OCI-LY1 (cell line): ENCODE data around the gene COG4.

ENCODE experiments used
- H2AFZ ChIP-seq: fragments of 200-600 bp; sonication (generic), shearing (Covaris generic); 2 replicates; pipeline ENCODE4 v1.6.0; 2014; ENCODE audit warnings: antibody characterized with exemption, mild to moderate bottlenecking, low read length
- H3F3A ChIP-seq: fragments of 200-600 bp; sonication (generic), shearing (Covaris generic); 2 replicates; pipeline ENCODE4 v1.6.0; 2014; ENCODE audit warnings: mild to moderate bottlenecking, antibody characterized with exemption, low read length, moderate library complexity; ENCODE audit not compliant: insufficient read depth
- H3K27ac ChIP-seq: fragments of 200-600 bp; sonication (generic); 2 replicates; pipeline ENCODE4 v1.5.1; 2014; ENCODE audit warnings: low read length, mixed run types, mild to moderate bottlenecking, low read depth; ENCODE audit not compliant: poor library complexity, severe bottlenecking
- H3K27me3 ChIP-seq: fragments of 200-600 bp; sonication (generic); 2 replicates; pipeline ENCODE4 v1.6.0; 2014; ENCODE audit warnings: antibody characterized with exemption, mild to moderate bottlenecking, low read length, moderate library complexity; ENCODE audit not compliant: insufficient read depth
- H3K36me3 ChIP-seq: fragments of 200-600 bp; sonication (generic); 2 replicates; pipeline ENCODE4 v1.6.1; 2014; ENCODE audit warnings: mild to moderate bottlenecking, antibody characterized with exemption, low read length, moderate library complexity, mixed read lengths; ENCODE audit not compliant: insufficient read depth
- H3K4me1 ChIP-seq: fragments of 200-600 bp; sonication (generic); 2 replicates; pipeline ENCODE4 v1.5.1; 2014; ENCODE audit warnings: mild to moderate bottlenecking, low read length, moderate library complexity; ENCODE audit not compliant: insufficient read depth, severe bottlenecking
- H3K4me2 ChIP-seq: fragments of 200-600 bp; sonication (generic), shearing (Covaris generic); 2 replicates; pipeline ENCODE4 v1.6.1; 2014; ENCODE audit warnings: low read length
- H3K4me3 ChIP-seq: fragments of 200-600 bp; sonication (generic); 2 replicates; pipeline ENCODE4 v1.5.1; 2014; ENCODE audit warnings: low read length, low read depth, mild to moderate bottlenecking, mixed read lengths; ENCODE audit not compliant: poor library complexity, severe bottlenecking
- H3K79me2 ChIP-seq: fragments of 200-600 bp; shearing (Covaris generic); 2 replicates; pipeline ENCODE4 v1.6.1; 2016; ENCODE audit warnings: mixed run types, low read length, mixed read lengths; ENCODE audit not compliant: insufficient read depth
- H3K9ac ChIP-seq: fragments of 200-600 bp; sonication (generic), shearing (Covaris generic); 2 replicates; pipeline ENCODE4 v1.6.1; 2014; ENCODE audit warnings: mild to moderate bottlenecking, low read length, mixed read lengths
- H3K9me2 ChIP-seq: fragments of 200-600 bp; sonication (generic), shearing (Covaris generic); 2 replicates; pipeline ENCODE4 v1.6.1; 2014; ENCODE audit warnings: low read depth, mild to moderate bottlenecking, low read length, mixed read lengths
- H3K9me3 ChIP-seq: fragments of 200-600 bp; shearing (Covaris generic); 2 replicates; pipeline ENCODE4 v1.6.1; 2014; ENCODE audit warnings: low read length, mixed read lengths
- H4K20me1 ChIP-seq: fragments of 200-600 bp; sonication (generic), shearing (Covaris generic); 2 replicates; pipeline ENCODE4 v1.6.0; 2016; ENCODE audit warnings: mild to moderate bottlenecking, low read length; ENCODE audit not compliant: insufficient read depth
- EZH2 ChIP-seq: fragments of 200-600 bp; sonication (generic), shearing (Covaris generic); IDR thresholded peaks from 2 replicates; pipeline ENCODE4 v1.8.0; 2017; ENCODE audit warnings: borderline replicate concordance, mixed run types, mild to moderate bottlenecking, antibody characterized with exemption, low read length, moderate library complexity, mixed read lengths
- TF ChIP-seq, protein P1 (sequence below): fragments of 200-600 bp; sonication (generic), shearing (Covaris generic); IDR thresholded peaks from 2 replicates; pipeline ENCODE4 v1.5.1; 2017; ENCODE audit warnings: mild to moderate bottlenecking, antibody characterized with exemption, low read length, moderate library complexity, mixed read lengths

Gene COG4

DNA sequence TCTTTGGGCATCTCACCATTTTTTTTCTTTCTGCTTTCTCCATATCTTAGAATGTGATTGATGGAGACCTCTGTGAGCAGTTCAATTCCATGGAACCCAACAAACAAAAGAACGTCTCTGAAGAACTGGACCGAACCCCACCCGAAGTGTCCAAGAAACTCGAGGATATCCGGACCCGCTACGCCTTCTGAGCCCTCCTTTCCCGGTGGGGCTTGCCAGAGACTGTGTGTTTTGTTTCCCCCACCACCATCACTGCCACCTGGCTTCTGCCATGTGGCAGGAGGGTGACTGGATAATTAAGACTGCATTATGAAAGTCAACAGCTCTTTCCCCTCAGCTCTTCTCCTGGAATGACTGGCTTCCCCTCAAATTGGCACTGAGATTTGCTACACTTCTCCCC is 48.3 kb upstream of the COG4 start:
- no peaks in the 10 kb centered on the region for H4K20me1 ChIP-seq
- no peaks in the 10 kb centered on the region for H3K9me2 ChIP-seq
- H3K4me3 ChIP-seq, result no peak overlapping the region
- no peak overlapping the region for H3K9ac ChIP-seq
- H3K9me3 ChIP-seq, result no peaks in the 10 kb centered on the region
- H3K4me2 ChIP-seq, result no peak overlapping the region
- peaks cover 23% of the 10 kb centered on the region; the same call in 1 of the 2 replicates for H3F3A ChIP-seq
- peaks cover 90% of the 10 kb centered on the region for H3K36me3 ChIP-seq
- no peaks in the 10 kb centered on the region for H3K4me1 ChIP-seq
- no peaks in the 10 kb centered on the region for H3K79me2 ChIP-seq
- no peaks in the 10 kb centered on the region for H3K27me3 ChIP-seq
- H3K27ac ChIP-seq, result no peak overlapping the region
- TF ChIP-seq, protein P1, sequence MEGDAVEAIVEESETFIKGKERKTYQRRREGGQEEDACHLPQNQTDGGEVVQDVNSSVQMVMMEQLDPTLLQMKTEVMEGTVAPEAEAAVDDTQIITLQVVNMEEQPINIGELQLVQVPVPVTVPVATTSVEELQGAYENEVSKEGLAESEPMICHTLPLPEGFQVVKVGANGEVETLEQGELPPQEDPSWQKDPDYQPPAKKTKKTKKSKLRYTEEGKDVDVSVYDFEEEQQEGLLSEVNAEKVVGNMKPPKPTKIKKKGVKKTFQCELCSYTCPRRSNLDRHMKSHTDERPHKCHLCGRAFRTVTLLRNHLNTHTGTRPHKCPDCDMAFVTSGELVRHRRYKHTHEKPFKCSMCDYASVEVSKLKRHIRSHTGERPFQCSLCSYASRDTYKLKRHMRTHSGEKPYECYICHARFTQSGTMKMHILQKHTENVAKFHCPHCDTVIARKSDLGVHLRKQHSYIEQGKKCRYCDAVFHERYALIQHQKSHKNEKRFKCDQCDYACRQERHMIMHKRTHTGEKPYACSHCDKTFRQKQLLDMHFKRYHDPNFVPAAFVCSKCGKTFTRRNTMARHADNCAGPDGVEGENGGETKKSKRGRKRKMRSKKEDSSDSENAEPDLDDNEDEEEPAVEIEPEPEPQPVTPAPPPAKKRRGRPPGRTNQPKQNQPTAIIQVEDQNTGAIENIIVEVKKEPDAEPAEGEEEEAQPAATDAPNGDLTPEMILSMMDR, result no peak
- TF ChIP-seq EZH2, result no peak
- no peak overlapping the region for H2AFZ ChIP-seq

DNA sequence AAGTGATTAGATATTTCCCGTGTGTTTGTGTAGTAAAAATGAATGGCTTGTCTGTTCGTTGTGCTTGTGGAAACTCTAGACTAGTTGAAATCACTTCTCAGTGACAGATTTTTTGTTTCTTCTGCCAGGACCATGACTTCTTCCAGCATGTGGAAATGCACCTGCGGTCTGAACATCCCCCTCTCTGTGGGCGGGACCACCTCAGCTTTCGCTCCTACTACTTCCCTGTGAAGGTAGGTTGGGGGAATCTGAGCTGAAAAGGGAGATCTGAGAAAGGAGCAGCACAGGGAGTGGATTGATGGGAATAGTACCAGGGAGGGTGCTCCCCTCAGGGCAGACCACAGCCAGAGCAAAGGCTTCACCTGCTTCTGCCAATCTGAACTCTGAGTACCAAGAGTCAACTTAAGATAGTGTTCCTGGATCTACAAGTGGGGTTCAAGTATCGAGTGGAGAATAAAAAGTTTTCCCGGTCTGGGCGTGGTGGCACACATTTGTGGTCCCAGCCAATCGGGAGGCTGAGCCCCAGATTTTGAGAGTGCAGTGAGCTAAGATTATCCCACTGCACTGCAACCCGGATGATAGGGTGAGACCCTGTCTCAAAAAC is 47.7 kb upstream of the COG4 start:
- TF ChIP-seq, protein P1, result no peak
- TF ChIP-seq EZH2, result no peak
- Histone ChIP-seq H3K9me2 (no peaks in the 10 kb centered on the region), H3K27me3 (no peaks in the 10 kb centered on the region), H3K79me2 (no peaks in the 10 kb centered on the region), H3K9ac (no peak overlapping the region), H3K4me1 (no peaks in the 10 kb centered on the region), H4K20me1 (no peaks in the 10 kb centered on the region), H3K36me3 (peaks cover 95% of the 10 kb centered on the region), H3F3A (peaks cover 20% of the 10 kb centered on the region; the same call in 1 of the 2 replicates), H3K4me3 (no peak overlapping the region), H2AFZ (no peak overlapping the region), H3K9me3 (no peaks in the 10 kb centered on the region), H3K4me2 (no peak overlapping the region), H3K27ac (no peak overlapping the region)

DNA sequence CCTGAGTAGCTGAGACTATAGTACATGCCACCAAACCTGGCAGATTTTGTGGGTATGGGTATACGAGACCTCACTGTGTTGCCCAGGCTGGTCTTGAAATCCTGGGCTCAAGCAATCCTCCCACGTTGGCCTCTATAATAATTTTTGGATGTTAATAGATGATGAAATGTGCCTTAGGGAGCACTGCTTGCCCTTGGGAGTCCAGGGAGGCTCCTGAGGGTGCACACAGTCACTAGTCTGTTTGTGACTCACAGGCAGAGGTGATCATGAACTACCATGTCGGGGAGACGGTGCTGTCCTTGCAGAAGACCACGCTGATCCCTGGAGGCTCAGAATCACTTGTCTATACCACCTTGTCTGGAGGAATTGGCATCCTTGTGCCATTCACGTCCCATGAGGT is 46.4 kb upstream of the COG4 start:
- Histone ChIP-seq H3K36me3 (peaks cover 99% of the 10 kb centered on the region), H3K9me2 (no peaks in the 10 kb centered on the region), H3K27ac (no peak overlapping the region), H3K9me3 (no peaks in the 10 kb centered on the region), H3K4me1 (no peaks in the 10 kb centered on the region), H4K20me1 (no peaks in the 10 kb centered on the region), H3K9ac (no peak overlapping the region), H3K79me2 (no peaks in the 10 kb centered on the region), H3K4me2 (no peak overlapping the region), H3K27me3 (no peaks in the 10 kb centered on the region), H3F3A (peaks cover 15% of the 10 kb centered on the region; the same call in 1 of the 2 replicates), H3K4me3 (no peak overlapping the region), H2AFZ (no peak overlapping the region)
- TF ChIP-seq, protein P1, result no peak
